H7 (cell line): Measurements from ENCODE around the gene GREB1L. TPM values are rescaled to one million over a fixed set of nuclear protein-coding genes. Genes with fewer than 3 reads are reported as not detected.
A peak's percentile ranks its signal among the peaks of the same experiment; 100 is the strongest.
"Not testable (repeated sequence)": the region's sequence is repeated elsewhere in the genome, so short reads cannot be mapped to it uniquely, and the experiment has no call there.

Experiments
- DNase-seq: peaks from one replicate; pipeline ENCODE4 v3.0.0; 2012
- H3K27me3 ChIP-seq: 2 replicates; pipeline ENCODE4 v1.6.0; 2011; ENCODE audit warnings: mild to moderate bottlenecking, low read length; ENCODE audit not compliant: control insufficient read depth, insufficient read depth
- H3K36me3 ChIP-seq: replicated peaks from 2 replicates; pipeline ENCODE4 v1.5.1; 2011; ENCODE audit warnings: low read length; ENCODE audit not compliant: control insufficient read depth, insufficient read depth
- H3K4me3 ChIP-seq: 2 replicates; pipeline ENCODE4 v1.5.1; 2011; ENCODE audit warnings: low read depth, mild to moderate bottlenecking, control low read depth, low read length, moderate library complexity; ENCODE audit not compliant: insufficient read depth
- total RNA-seq: library from RNA; depleted of rRNA; stranded (reverse); fragments of >200 nt; shearing (Covaris generic); gene quantifications from 2 replicates; pipeline ENCODE4 v1.2.3, GENCODE V29; 2014

GREB1L gene
- total RNA-seq, 1 experiment from 2014 or later: 0.03 TPM

GRCh38 chr18:21341141-21341540, 99.1 kb downstream of the GREB1L start:
- Histone ChIP-seq H3K27me3 (peaks cover 1% of the 10 kb centered on the region; the same call in 1 of the 2 replicates), H3K36me3 (no peaks in the 10 kb centered on the region), H3K4me3 (no peak overlapping the region)
- no peak for DNase-seq

- Histone ChIP-seq H3K4me3 (no peak overlapping the region), H3K27me3 (peaks cover 2% of the 10 kb centered on the region; the same call in 1 of the 2 replicates), H3K36me3 (no peaks in the 10 kb centered on the region)
- peak; percentile 58 for DNase-seq
These were observed 100.3 kb downstream of the GREB1L start for GRCh38 chr18:21342372-21342771.

GRCh38 chr18:21344860-21345259, 102.8 kb downstream of the GREB1L start:
- no peaks in the 10 kb centered on the region for H3K36me3 ChIP-seq
- peaks cover 2% of the 10 kb centered on the region; the same call in 1 of the 2 replicates for H3K27me3 ChIP-seq
- H3K4me3 ChIP-seq: no peak overlapping the region
- DNase-seq: no peak

- Histone ChIP-seq H3K4me3 (no peak overlapping the region), H3K27me3 (peaks cover 2% of the 10 kb centered on the region; the same call in 1 of the 2 replicates)
- DNase-seq: no peak
These were observed 103.8 kb downstream of the GREB1L start for GRCh38 chr18:21345840-21346239.

DNA sequence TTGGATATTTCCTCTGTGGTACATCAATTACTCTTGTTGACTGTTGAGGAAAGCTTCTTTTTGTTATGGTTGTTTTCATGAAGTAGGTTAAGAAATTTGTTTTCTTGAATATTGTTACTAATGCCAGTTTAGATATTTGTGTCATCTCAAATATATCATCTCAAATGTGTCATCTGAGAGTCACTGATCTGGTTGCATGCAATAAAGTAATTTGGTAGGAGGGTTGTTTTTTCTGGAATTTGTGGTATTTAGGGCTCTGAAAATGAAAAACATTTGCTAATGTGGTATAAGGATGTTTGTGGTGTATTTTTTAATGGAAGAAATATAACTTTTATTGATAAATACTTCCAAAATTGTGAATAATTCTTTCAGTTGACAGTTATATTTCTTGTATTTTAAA, 117.7 kb downstream of the GREB1L start:
- no peak for DNase-seq
- H3K36me3 ChIP-seq: no peaks in the 10 kb centered on the region
- no peaks in the 10 kb centered on the region; the same call in 1 of the 2 replicates for H3K27me3 ChIP-seq
- H3K4me3 ChIP-seq: no peak overlapping the region

More at GRCh38 chr18:21345840-21346239, 103.8 kb downstream of the GREB1L start:
- H3K36me3 ChIP-seq: no peaks in the 10 kb centered on the region

- Histone ChIP-seq H3K4me3 (no peak overlapping the region), H3K27me3 (no peaks in the 10 kb centered on the region; the same call in 1 of the 2 replicates), H3K36me3 (no peaks in the 10 kb centered on the region)
- peak; percentile 53 for DNase-seq
These were observed 119.4 kb downstream of the GREB1L start for GRCh38 chr18:21361307-21361880.

DNA sequence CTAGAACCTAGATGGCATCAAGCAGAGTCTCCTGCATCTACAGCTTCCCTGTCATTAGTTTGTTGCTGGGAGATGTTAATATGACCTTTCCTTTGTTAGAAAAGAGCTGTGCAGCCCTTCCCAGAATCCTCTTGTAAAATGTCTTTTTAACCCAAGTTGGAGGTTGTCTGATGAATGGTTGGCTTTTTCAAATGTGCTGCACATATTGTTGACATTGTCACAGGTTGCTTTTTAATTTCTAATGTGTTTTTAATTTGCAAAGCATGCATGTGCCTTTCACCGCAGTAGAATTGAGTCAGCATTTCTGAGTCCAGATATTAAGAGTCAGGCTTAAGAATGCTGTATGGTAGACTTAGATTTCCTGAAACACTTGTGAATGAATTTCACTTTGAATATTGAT, 120.8 kb downstream of the GREB1L start:
- no peaks in the 10 kb centered on the region; the same call in none of the 2 replicates for H3K27me3 ChIP-seq
- H3K4me3 ChIP-seq: no peak overlapping the region
- no peak for DNase-seq
- H3K36me3 ChIP-seq: no peaks in the 10 kb centered on the region

DNA sequence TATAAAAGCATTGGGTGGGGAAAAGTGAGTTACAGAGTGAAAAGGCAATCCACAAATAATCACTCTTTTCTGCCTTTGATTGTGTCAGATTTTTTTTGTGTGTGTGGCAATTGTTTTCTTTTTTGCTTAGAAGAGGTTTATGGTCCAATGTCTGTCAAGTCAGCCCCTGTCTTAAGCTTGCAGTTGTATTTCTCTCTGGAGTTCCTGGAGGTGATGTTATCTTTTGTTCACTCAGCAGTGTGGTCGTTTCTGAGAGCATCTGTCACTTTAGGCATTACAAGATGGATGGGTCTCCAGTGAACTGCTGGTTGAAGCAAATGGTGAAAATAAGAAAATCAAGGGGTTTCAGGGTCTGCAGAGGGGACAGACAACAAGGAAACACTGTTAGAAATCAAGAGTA, 121.3 kb downstream of the GREB1L start:
- DNase-seq: no peak
- Histone ChIP-seq H3K36me3 (no peaks in the 10 kb centered on the region), H3K4me3 (no peak overlapping the region), H3K27me3 (no peaks in the 10 kb centered on the region; the same call in none of the 2 replicates)

DNA sequence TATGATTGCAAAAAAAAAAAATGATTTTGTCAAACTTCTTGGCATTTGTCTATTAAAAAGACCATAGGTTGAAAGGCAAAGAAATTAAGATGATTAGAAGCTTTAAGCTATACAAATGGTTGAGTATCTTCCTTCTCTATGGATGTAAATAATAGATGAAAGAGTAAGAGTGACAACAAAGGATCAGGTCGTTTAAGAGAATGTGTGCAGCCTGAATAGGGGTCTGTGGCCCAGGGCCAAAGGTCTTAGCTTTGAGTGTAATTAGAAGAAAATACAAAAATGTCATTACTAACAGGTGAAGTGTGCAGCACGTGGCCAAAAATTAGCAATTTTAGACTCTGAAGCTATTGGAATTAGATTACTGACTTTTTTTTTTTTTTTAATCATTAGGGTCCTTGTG, 122.4 kb downstream of the GREB1L start:
- no peak overlapping the region for H3K4me3 ChIP-seq
- no peak for DNase-seq
- H3K36me3 ChIP-seq: no peaks in the 10 kb centered on the region
- no peaks in the 10 kb centered on the region; the same call in none of the 2 replicates for H3K27me3 ChIP-seq

- H3K36me3 ChIP-seq: no peaks in the 10 kb centered on the region
- H3K27me3 ChIP-seq: no peaks in the 10 kb centered on the region; the same call in 1 of the 2 replicates
- H3K4me3 ChIP-seq: no peak overlapping the region
- DNase-seq: peak; percentile 42
These were observed 124.9 kb downstream of the GREB1L start for GRCh38 chr18:21366896-21367295.

GRCh38 chr18:21369146-21369545, 127.1 kb downstream of the GREB1L start:
- H3K4me3 ChIP-seq: no peak overlapping the region
- DNase-seq: no peak
- H3K36me3 ChIP-seq: no peaks in the 10 kb centered on the region
- peaks cover 1% of the 10 kb centered on the region; the same call in 1 of the 2 replicates for H3K27me3 ChIP-seq

DNA sequence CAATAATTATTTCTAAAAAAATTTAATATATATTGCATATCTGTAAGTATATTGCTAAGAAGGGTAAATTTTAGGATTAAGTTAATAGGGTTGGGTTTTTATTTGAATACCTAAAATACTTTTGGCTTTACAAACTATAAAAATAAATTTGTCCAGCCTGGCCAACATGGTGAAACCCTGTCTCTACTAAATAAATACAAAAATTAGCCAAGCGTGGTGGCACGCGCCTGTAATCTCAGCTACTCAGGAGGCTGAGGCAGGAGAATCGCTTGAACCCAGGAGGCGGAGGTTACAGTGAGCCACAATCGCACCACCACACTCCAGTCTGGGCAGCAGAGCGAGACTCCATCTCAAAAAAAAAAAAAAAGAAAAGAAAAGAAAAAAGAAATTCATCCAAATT, 127.6 kb downstream of the GREB1L start:
- DNase-seq, H3K4me3 ChIP-seq, H3K36me3 ChIP-seq: not testable (repeated sequence)

DNA sequence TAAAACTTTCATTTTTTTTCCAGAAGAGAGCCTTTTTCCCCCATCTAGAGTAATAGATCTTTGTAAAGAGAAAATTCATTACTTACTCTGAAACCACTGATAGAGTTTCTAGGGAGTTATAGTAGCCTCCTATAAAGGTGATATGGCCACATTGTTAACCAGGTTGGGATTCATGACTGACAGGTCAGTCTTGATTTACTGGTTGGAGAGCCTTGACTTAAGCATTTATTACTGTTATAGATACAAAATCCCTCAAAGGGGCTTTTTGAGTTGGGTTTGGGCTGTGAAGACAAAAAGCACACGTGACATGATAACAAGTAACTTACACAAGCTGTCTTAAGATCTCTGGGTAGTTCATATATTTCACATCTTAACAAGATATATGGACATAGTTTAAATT, 141.0 kb downstream of the GREB1L start:
- no peaks in the 10 kb centered on the region for H3K36me3 ChIP-seq
- no peak for DNase-seq
- H3K4me3 ChIP-seq: no peak overlapping the region
- peaks cover 64% of the 10 kb centered on the region for H3K27me3 ChIP-seq

More for the DNA sequence above, 127.6 kb downstream of the GREB1L start:
- H3K27me3 ChIP-seq: not testable (repeated sequence)

GRCh38 chr18:21386523-21387240, 144.7 kb downstream of the GREB1L start:
- Histone ChIP-seq H3K36me3 (no peaks in the 10 kb centered on the region), H3K27me3 (peaks cover 84% of the 10 kb centered on the region), H3K4me3 (no peak overlapping the region)
- peak; percentile 77 for DNase-seq

DNA sequence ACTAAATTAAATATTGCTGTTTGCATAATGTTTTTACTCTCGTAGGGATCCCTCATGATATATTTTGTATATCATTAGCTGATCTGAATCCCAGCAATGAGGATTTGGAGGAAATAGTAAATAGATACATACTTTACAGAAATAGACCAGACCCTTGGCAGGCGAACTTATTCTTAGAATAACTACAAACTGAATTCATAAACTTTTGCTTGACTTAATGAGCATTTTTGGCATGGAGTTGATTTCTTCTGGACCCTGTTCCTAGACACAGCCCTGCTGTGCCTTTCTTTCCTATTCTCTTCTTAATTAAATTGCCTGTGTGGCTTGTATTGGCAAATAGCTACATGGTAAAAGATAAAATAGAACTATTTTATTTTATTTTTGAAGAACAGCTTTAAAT, 145.9 kb downstream of the GREB1L start:
- peaks cover 84% of the 10 kb centered on the region for H3K27me3 ChIP-seq
- no peak for DNase-seq
- H3K36me3 ChIP-seq: no peaks in the 10 kb centered on the region
- no peak overlapping the region for H3K4me3 ChIP-seq
